Hindlimb muscle (tissue), 1 donor: Measurements from ENCODE around the gene FAM47E. TPM values are rescaled to one million over a fixed set of nuclear protein-coding genes. Genes with fewer than 3 reads are reported as not detected.
A peak's percentile ranks its signal among the peaks of the same experiment; 100 is the strongest.
"Not testable (repeated sequence)": the region's sequence is repeated elsewhere in the genome, so short reads cannot be mapped to it uniquely, and the experiment has no call there.

ENCODE experiments used
- DNase-seq: peaks from one replicate; pipeline ENCODE4 v3.0.0-alpha.2; 2013
- polyA plus RNA-seq: library from polyadenylated mRNA; unstranded; fragments of 120-200 nt; gene quantifications from one replicate; pipeline ENCODE4 v1.2.1, GENCODE V29; 2013; ENCODE audit not compliant: insufficient read length

Gene FAM47E
- polyA plus RNA-seq, 1 donor = 0.92 TPM

DNA sequence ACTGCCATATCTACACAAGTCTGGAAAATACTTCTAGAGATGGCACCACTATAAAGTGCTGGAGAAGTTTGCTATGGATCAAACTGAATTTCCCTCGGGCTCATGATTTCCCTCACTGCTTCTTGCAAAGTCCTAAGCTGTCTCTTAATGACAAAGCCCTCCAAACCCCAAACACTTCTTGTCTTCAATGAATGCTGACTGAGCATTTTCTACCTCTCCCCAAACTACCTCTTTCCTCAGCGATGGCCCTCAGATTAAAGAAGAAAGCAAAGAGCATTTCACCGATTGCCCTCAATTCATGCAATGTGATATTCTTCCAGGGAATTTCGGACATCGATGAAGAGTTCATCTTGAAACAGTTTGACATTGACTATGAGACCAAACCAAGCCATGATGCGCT lies 19.7 kb downstream of the FAM47E start:
- DNase-seq = no peak

DNA sequence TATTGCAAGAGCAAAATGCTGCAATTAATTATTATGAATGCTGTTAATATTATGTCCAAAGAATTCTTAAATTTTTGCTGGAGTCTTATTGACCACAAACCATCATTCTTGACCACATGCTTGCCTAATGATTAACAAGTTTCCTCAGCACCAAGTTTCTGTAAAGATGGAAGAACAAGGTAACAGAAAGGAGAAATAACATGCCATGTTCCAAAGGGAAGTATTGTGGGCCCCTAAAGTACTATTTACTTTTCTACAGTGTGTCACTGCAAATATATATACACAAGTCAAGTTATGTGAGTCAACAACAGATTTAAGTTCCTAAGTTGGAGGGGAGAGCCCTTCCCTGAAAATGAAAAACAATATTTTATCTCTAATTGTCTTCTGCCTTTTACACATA lies 20.6 kb downstream of the FAM47E start:
- no peak for DNase-seq

DNA sequence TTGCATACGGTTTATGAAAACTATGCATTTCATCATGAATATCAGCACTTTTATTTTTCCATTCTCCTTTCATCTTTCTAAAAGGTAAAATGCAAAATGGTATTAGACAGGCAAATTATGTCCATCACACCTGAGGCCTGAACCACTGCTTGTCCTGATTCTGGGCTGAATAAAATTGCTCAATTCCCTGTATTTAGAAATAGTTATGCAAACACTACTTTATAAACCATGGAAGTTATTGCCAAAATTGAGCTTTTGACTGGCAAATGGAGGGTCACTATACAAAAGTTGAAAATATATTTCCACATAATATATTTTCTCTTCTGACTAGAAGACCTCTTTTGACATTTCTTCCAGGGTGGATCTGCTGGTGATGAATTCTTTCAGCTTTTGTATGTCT lies 21.1 kb downstream of the FAM47E start:
- DNase-seq = no peak

DNA sequence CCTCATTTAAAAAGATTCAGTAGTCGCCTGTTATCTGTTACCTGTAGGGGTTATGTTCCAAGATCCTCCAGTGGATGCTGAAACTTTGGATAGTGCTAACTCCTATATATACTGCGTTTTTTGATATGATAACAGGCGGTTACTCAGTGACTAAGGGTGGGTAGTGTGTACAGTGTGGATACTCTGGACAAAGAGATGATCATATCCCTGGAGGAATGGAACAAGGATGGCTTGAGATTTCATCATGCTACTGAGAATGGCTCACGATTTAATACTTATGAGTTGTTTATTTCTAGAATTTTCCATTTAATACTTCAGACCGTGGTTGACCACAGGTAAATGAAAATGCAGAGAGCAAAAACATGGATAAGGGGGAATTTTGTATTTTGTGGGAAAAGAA lies 21.5 kb downstream of the FAM47E start:
- no peak for DNase-seq

DNA sequence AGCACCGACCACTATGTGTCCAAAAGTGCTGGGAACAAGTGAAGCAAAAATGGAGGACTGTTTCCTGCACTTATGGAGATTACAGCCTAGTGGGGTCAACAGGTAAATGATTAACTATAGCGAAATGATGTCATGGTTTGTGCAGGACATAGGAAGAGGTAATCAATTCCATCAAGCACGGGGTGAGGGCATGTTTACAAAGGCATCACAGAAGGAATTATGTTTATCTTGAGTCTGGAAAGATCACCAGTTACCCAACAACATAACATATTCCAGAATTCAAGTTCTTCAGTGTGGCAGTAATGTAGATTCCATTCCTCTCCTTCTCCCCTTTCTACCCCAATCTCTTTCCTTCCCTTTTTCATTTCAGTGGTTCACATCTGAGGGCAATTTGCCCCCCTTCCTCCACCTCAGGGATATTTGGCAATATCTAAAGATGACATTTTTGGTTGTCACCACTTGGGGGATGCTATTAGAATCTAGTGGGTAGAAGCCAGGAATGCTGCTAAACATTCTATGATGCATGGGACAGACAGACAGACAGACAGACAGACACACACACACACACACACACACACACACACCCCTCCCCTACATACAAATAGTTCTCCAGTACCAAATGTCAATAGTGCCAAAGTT lies 24.1 kb downstream of the FAM47E start:
- no peak for DNase-seq

DNA sequence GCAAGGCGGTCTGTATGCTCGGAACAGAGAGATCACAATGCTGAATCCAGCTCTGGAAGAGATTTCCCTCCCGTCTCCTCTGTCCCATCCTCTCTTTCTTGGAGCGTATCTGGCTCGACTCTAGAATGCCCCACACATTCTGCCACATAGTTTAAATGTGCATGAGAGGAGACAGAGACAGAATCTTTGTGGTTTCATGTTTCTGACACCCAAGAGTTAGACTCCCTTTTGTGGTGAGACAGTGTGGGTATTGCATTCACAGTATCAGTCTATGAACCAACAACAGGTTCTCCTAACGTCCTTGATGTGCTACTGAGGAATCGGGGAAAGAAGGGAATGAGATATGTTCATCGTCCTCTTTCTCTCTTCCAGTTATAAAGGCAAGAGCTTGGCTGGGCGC lies 25.3 kb downstream of the FAM47E start:
- no peak for DNase-seq

DNA sequence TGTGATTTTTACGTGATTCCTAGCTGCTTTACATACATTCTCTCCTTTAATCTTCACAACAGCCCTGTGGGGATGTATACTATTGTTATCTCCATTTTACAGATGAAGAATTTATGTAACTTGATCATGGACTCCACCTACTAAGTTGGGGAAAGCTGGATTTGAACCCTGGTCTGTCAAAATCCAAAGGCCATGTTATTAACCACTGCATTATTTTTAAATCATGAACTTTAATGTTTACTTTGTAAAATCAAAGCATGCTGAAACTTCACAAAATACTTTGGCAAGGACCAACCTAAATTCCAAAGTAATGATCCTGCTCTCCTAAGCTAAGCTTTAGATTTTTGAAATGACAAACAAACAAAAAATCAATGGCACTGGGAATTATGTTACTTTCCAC lies 26.1 kb downstream of the FAM47E start:
- DNase-seq = no peak

DNA sequence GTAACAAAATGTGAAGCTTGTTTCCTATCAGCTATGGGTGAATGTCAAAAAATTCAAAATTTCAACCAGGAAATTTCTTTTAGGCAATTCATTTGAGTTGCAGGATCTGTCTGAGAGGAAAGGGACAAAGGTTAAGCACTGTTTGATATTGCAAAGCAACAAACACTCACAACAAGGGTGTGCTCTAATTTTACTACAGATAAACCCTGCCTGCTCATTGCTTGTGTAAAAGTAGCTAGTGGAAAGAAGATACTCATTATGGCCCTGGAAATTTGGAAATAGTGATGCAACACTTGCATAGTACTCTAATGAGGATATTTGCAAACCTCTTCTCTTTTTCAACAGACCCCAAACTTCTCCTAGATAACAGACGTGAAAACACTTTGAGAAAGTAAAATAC lies 27.1 kb downstream of the FAM47E start:
- no peak for DNase-seq

DNA sequence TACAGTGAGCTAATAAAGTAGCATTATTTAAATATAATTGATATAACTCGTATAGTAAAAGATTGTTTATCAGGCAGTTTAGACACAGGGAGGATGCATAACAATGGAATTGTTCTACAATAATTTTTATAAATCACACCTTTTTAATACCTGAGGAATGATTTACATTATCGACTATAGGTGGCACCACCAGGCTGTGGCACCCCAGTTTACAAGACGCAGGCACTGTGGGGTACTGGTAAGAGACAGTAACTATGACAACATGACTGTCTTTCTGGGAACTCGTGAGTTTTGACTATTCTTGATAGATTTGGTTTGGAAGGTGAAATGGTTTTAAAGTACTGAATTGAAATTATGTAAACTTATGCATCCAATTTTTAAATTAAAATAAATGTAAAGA lies 27.9 kb downstream of the FAM47E start:
- no peak for DNase-seq

DNA sequence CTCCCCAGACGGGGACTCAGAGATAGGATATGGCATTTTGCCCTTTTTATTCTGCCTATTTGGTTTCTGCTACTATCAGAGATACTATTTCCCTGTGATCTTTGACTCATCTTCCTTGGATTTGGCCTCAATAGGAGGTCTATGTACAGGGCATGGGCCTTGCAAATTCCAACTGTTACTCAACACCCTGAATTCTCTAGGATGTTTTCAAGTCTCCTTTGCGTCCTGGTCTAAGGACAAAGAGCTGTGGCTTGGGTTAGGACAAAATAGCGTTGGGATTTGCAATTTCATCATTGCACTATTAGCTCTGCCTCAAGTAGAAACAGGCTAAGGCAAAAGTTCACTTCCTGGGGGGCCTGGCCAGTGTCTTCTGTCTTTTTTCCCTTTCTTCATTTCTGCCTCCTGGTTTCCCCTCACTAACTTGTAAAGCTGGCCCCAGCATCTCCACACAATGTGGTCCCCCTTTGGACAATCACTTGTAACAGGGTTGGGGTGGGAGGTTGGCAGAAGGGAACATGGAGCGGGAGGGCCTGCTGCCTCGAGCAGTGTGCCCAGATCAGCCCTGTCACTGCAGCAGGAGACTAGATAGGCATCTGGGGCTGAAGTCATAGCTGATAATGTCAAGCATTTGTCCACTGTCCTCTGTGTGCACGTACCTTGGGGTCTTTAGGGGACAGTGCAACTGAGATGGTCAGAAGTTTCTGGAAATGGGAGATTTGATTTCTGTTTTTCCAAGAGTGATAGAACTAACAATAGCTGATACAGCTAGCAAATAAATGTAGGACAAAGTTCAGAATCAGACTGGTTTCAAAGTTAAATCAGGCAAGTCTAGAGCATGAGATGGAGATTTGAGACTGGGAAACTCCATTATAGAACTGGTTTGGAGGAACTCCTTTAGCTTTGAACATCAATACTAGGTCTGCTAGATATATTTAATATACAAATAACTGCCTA lies 29.2 kb downstream of the FAM47E start:
- no peak for DNase-seq

DNA sequence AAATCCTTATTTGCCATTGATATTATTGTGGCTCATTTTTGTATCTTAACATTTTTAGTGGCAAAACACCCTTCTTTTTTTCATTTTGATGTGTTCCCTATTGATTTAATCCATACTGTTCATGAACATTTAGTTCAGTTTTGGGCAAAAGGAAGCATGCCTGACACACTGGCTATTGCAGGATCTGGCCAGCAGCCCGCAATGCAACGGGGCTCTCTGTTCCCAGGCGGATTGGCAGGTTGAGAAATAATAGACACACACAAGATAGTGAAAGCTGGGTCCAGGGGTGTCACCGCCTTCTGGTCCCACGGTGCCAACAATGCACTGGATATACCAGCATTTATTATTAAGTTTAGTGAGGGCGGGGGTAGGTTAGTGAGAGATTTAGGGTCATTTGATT lies 30.1 kb downstream of the FAM47E start:
- DNase-seq = not testable (repeated sequence)

DNA sequence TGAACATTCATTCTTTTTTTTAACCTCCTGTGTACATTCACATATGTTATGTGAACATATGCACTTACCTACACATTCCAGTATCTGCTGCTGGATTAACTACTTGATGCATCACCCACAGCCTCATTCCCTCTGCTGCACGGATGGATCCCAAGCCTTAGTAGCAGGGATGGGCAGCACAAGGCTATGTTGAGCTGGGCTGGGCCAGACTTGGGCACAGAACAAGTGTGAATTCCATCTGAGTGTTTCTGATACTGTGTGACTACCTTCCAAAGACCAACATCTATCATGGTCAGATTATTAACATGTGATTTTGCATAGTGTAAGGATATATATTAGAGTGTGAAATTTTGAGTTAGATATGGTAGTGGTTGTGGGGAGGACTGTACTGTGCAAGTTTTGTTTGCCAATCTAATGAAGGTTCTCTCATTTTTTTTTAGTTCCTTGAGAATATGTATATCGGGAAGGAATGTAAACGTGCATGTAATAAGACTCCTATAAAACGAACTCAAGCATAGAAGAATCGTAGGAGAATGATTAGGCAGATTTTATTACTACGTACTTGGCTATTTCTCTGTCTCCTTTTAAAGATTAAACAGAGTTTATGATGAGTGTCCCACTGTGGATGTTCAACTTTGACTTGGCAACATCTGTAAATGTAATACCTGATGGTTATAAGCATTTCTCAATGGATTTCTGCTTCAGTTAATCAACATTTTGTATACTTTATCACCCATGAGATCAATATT lies 31.6 kb downstream of the FAM47E start:
- DNase-seq = no peak

DNA sequence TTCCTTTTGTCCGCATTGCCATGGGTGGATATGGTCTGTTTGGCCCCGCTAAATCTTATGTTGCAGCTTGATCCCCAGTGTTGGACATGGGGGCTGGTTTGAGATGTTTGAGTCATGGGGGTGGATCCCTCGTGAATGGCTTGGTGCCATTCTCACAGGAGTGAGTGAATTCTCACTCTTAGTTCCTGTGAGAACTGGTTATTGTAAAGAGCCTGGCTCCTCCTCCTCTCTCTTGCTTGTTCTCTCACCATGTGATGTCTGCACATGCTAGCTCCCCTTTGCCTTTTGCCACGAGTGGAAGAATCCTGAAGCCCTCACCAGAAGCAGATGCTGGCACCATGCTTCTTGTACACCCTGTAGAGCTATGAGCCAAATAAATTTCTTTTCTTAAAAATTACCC lies 32.4 kb downstream of the FAM47E start:
- DNase-seq = no peak

DNA sequence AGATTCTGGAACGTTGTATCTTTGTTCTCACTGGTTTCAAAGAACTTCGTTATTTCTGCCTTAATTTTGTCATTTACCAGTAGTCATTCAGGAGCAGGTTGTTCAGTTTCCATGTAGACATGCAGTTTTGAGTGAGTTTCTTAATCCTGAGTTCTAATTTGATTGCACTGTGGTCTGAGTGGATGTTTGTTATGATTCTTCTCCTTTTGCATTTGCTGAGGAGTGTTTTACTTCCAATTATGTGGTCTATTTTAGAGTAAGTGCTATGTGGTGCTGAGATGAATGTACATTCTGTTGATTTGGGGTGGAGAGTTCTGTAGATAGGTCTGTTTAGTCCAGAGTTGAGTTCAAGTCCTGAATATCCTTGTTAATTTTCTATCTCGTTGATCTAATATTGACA lies 36.3 kb downstream of the FAM47E start:
- not testable (repeated sequence) for DNase-seq

DNA sequence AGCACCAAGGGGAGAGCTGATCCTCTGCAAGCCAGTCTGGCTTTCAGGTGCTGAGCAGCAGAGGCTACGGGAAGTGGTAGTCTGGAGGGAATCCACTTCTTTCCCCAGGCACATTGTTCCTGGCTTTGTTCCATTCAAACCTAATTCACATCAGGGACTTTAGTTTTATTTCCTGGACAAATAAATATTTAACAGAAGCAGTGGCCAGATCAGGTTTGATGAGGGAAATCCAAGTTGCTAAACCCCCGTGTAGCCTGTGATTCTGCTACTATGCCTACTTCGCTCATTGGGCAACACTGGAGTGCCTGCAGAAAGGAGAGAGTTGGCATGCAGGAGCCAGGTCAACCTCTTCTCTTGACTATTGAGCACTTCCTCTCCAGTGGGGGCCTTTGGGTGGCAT lies 41.2 kb downstream of the FAM47E start:
- no peak for DNase-seq

DNA sequence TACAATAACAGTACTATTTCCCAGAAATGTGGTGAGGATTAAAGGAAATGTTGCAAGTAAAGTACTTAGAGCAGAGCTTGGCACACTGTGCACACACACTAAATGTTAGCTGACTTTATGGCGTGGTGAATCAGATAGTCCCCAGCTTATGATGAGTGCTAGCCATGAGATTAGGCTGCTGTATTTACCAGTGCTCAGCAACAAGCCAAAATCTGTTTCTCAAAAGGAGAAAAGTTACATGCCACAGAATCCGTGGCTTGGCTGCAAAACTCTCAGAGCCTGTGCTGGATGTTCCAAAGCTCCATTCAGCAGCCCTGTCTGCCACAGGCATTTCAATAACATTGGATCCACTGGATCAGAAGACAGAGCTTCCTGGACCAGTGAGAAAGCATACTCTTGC lies 42.3 kb downstream of the FAM47E start:
- DNase-seq = no peak

DNA sequence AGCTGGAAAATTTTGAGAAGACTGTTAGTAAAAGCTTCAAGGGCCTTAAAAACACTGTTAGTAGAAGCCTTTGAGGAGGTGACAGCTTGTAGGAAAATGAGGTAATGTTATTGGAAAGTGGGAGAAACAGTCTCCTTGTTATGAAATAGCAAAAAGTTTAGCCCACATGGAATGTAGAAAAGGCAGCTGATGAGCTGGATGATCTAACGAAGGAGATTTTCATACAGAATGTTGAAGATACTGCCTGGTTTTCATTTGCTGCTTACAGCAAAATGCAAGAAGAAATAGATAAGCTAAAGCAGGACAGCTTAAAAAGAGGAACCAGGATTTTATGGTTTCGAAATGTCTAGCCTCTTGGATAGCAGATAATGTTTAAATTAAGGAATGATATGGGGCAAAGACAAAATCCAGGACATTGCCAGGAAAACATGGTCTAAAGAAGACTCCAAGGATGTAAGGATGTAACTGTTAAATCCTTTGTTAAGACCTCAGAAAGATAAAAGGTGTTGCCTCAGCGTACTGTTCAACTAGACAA lies 44.8 kb downstream of the FAM47E start:
- no peak for DNase-seq

DNA sequence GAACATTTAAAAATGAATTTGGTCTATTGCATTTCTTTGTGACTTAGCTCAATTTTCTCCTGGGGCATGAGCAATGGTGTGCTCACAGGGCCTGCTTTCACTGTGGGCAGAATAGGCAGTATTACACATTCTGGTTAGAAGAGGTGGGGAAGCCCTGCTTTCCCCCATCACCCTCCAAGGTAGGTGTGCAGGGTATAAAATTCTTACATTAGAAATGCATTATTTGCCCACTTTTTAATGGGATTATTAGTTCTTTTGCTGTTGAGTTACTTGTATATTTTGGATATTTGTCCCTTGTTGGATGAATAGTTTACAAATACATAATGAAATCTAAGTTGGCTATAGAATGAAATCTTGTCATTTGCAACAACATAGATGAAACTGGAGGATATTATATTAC lies 46.7 kb downstream of the FAM47E start:
- DNase-seq = no peak

DNA sequence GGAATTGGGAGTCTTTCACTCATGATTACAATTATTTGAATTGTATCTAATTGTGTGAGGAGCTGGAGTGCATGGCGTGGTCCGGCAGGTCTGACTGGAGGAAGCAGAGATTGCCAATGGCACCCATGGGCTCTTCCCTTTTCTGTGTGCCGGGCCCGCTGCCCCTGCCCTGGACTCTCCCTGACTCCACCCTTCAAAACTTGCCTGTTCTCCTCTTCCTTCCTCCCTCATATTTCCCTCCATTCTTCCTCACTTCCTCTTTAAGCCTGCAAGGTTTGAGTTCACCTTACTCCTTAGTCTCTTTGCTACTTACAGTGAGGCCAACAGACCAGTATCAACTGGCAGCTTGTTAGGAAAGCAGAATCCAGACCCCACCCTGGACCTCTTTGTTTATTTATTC lies 48.5 kb downstream of the FAM47E start:
- no peak for DNase-seq

DNA sequence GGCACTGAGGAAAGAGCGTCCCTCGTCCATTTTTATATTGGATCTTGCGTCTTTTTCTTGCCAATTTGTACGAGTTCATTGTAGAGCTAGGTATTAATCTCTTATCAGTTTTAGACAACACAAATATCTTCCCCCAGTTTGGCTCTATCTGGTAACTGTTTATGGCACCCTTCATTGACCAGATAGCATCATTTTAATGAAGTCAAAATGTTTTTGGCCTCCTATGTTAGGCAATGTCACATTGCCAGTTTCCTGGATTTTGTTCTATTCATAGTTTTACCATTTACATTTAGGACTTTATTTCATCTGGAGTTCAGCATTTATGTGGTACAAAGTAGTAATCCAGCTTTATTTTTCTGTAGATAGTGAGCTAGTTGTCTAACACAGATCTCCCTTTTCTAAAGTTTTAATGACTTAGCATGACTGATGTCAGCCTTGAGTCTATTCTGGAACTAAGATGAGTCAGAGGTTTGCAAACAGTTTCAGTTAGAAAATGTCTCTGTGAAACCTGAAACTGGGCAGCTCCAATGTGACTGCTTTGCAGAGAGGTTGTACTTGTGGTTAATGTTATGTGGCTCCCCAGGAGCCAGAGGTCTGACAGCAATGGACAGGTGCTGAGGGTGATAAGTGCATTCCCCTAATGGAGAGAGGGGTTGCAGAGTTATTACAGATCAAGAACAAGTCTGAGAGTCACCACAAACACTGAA lies 49.7 kb downstream of the FAM47E start:
- DNase-seq = peak; percentile 3

DNA sequence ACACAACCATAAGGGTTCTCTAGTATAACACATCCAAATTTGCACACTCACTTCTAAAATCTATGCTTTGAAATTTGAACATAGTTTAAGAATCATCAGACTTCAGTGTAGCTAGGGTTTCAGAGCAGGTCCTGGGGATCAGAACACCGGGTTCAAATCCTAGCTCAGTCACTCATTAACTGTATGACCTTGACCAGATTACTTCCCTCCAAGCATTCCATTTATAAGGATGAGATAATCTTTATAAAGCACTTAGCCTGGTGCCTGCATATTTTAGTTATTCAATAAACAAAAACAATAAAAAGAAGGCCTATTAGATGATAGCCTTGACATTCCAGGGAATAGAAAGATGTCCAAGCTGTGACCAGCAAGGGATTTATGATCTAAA lies 50.2 kb downstream of the FAM47E start:
- no peak for DNase-seq

DNA sequence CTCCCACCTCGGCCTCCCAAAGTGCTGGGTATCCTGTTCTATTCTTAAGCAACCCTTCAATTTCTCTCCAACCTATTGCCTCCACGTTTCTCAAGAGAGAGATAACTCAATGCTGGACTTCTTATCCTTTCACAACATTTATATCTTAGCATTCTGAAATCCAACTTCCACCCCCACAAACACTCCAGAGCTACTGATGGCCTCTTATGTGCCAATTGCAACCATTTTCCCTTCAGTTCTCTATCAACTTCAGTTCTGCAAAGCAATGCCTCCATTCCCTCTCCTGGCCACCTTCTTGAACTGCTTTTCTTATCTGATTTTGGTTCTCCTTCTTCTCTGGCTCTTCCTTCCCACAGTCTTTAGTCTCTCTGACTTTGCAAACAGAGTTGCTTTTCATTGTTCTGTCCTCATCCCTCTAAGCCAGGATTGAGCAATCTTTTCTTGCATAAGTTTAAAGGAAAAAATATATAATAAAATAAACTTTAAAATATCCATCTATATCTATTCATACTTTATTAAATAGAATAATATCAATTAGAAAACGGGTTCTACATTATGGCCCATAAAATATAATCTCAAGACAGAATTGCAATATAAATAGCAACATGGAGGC lies 51.4 kb downstream of the FAM47E start:
- no peak for DNase-seq
